ENCODE measurements around the gene DOCK1.

DNA sequence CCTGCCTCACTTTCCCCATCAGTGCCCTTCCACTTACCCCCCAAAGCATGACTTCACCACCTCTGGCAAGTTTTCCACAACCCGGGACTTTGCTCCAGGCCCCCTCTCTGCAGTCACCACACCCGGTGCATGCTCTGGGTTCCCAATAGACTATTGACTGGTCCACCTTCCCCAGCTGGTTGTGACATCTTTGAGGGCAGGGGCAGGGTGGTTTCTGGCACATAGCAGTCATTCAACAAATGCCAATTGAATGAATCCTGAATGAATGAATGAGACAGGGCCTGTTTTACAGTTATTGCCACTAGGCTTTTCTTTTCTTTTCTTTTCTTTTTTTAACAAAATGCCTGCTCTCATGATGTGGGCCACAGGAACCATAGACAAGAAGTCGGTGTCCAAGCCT lies 28.8 kb upstream of the DOCK1 start:
- TF ChIP-seq EZH2 (IDR thresholded peaks at IDR 0.05; ENCODE audit: insufficient read depth, poor library complexity, severe bottlenecking) (no peak), EZH2phosphoT487 (IDR thresholded peaks at IDR 0.05; ENCODE audit: insufficient read depth, low read depth) (no peak)
